Pancreas (tissue), 10 donors: ENCODE data around the gene TBC1D7. TPM values are rescaled to one million over a fixed set of nuclear protein-coding genes. Genes with fewer than 3 reads are reported as not detected.

Source experiments
- ATAC-seq, 4 donors: fragments of 200-7000 bp; cut with Tn5 transposase; one replicate each; pipeline versions ENCODE4 v1.8.0 to v1.9.1; 2020; ENCODE audit warnings: mild to moderate bottlenecking in 4 of 4, moderate library complexity in 4 of 4
- DNase-seq, 6 donors: peaks; one replicate each; pipeline ENCODE4 v3.0.0-alpha.2; 2020
- FAIRE-seq: peaks from 2 replicates; lab custom pipeline; 2012; peaks lifted over from hg19 to GRCh38; lab: Jason Lieb, UNC
- H3K27ac ChIP-seq, 4 donors: fragments of 200-600 bp; sonication (generic); 1 replicate in 3 of 4; 2 replicates in 1 of 4; pipeline versions ENCODE4 v1.5.0 to v1.8.0; 2020
- H3K27me3 ChIP-seq, 4 donors: fragments of 200-600 bp; one replicate each; pipeline ENCODE4 v1.8.0; 2021
- H3K36me3 ChIP-seq, 3 donors: fragments of 200-600 bp; sonication (generic) in 1 of 3; one replicate each; pipeline versions ENCODE4 v1.5.0 to v1.8.0; 2020 to 2021
- H3K4me1 ChIP-seq, 3 donors: fragments of 200-600 bp; one replicate each; pipeline ENCODE4 v1.8.0; 2021
- H3K4me3 ChIP-seq, 4 donors: fragments of 200-600 bp; sonication (generic) in 2 of 4; one replicate each; pipeline versions ENCODE4 v1.5.0 to v1.8.0; 2020 to 2021
- H3K9me3 ChIP-seq, 4 donors: fragments of 200-600 bp; one replicate each; pipeline ENCODE4 v1.8.0; 2021
- CTCF ChIP-seq, 4 donors: fragments of 200-600 bp; sonication (generic) in 3 of 4; IDR thresholded peaks; one replicate each; pipeline versions ENCODE4 v1.5.0 to v1.8.0; 2021; ENCODE audit warnings: antibody characterized with exemption in 4 of 4
- WGBS, 2 donors: extraction: QIAGEN DNeasy Blood & Tissue Kit; methylation state at CpG; one replicate each; pipeline ENCODE4 v1.1.7; 2013; 5-methylcytosine and 5-hydroxymethylcytosine counted together
- intact Hi-C, 3 donors: fragments of 100-400 bp; cut with DNase I; formaldehyde crosslinking; loops; one replicate each; pipeline versions ENCODE4 v1.11.1 to v1.14.2; 2022
- polyA plus RNA-seq, 2 donors: library from polyadenylated mRNA; stranded (reverse); fragments of 200-250 nt; gene quantifications; one replicate each; pipeline ENCODE4 v1.2.3, GENCODE V29; 2013
- total RNA-seq, 6 donors: library from RNA; stranded (reverse); fragmentation: NEBNext Ultra II Directional in 4 of 6; extraction: Animal tissue kit (Norgen Biotek cat#: 25700) in 4 of 6; gene quantifications; one replicate each; pipeline versions ENCODE4 v1.2.1 to v1.2.4, GENCODE V29; 2021 to 2023
- donor health status: healthy with polysubstance abuse.
- donor health status: DM: no; HTN: no; CAD: no; lungs with moderate emphysema.
- donor health status: DM: no; HTN: no; CAD: no.
- donor health status: control.
- donor health status: control.
- donor health status: Bipolar disorder and iron deficiency.
- donor health status: DM: yes; HTN: yes; CAD: no.
- donor health status: DM: no; HTN: no; CAD: no.
- donor health status: DM: no; HTN: no; CAD: no.
- donor health status: DM: yes; HTN: yes; CAD: no.

The TBC1D7 gene
- total and polyA plus RNA-seq, 8 donors, result 3.3 to 8.4 (median 6.7) TPM

GRCh38 chr6:13300643-13301590, 27.4 kb downstream of the TBC1D7 start:
- no peaks in the 10 kb centered on the region for H3K9me3 ChIP-seq

GRCh38 chr6:13299918-13300317, 28.4 kb downstream of the TBC1D7 start:
- no peak for ATAC-seq
- no peak for TF ChIP-seq CTCF (IDR thresholded peaks at IDR 0.05)
- Histone ChIP-seq H3K9me3 (no peaks in the 10 kb centered on the region), H3K4me1 (no peaks in the 10 kb centered on the region), H3K27ac (no peak overlapping the region), H3K36me3 (peaks cover 0 to 10% (median 3%) of the 10 kb centered on the region in 3 donors), H3K27me3 (no peaks in the 10 kb centered on the region), H3K4me3 (no peak overlapping the region)
- WGBS, 2 donors, result 85 to 89% methylated on average over 6 of the region's 6 CpGs
- no peak for DNase-seq
- intact Hi-C loops, result no loop called here
- no peak for FAIRE-seq

More at GRCh38 chr6:13300643-13301590, 27.4 kb downstream of the TBC1D7 start:
- H3K4me1 ChIP-seq, result no peaks in the 10 kb centered on the region
- no peak overlapping the region for H3K4me3 ChIP-seq
- TF ChIP-seq CTCF (IDR thresholded peaks at IDR 0.05), result no peak
- FAIRE-seq, result no peak
- no peak overlapping the region for H3K27ac ChIP-seq
- no peaks in the 10 kb centered on the region for H3K27me3 ChIP-seq
- ATAC-seq, result no peak
- intact Hi-C loops, result no loop called here
- 79 to 88% methylated on average over 9 of the region's 9 CpGs for WGBS, 2 donors
- H3K36me3 ChIP-seq, result peaks cover 0 to 20% (median 3%) of the 10 kb centered on the region in 3 donors
- DNase-seq, result no peak

GRCh38 chr6:13299403-13299821, 28.9 kb downstream of the TBC1D7 start:
- ATAC-seq (no peak), DNase-seq (no peak), FAIRE-seq (no peak)
- Histone ChIP-seq H3K27me3 (no peaks in the 10 kb centered on the region), H3K4me1 (no peaks in the 10 kb centered on the region), H3K27ac (no peak overlapping the region), H3K9me3 (no peaks in the 10 kb centered on the region), H3K36me3 (peaks cover 0 to 10% (median 3%) of the 10 kb centered on the region in 3 donors), H3K4me3 (no peak overlapping the region)
- WGBS, 2 donors, result 92 to 96% methylated on average over 11 of the region's 11 CpGs
- TF ChIP-seq CTCF (IDR thresholded peaks at IDR 0.05), result no peak
- intact Hi-C loops, result no loop called here

GRCh38 chr6:13298446-13298845, 29.9 kb downstream of the TBC1D7 start:
- Histone ChIP-seq H3K27me3 (no peaks in the 10 kb centered on the region), H3K27ac (no peak overlapping the region), H3K4me1 (no peaks in the 10 kb centered on the region), H3K36me3 (peaks cover 0 to 11% (median 3%) of the 10 kb centered on the region in 3 donors), H3K9me3 (no peaks in the 10 kb centered on the region), H3K4me3 (no peak overlapping the region)
- intact Hi-C loops, result no loop called here
- DNase-seq (no peak), ATAC-seq (no peak), FAIRE-seq (no peak)
- TF ChIP-seq CTCF (IDR thresholded peaks at IDR 0.05), result no peak
- 84 to 89% methylated on average over 3 of the region's 3 CpGs for WGBS, 2 donors

- TF ChIP-seq CTCF (IDR thresholded peaks at IDR 0.05), result no peak
- no peak for DNase-seq
- ATAC-seq, result no peak
- 94% methylated on average over 5 of the region's 5 CpGs for WGBS, 2 donors
- no peaks in the 10 kb centered on the region for H3K4me1 ChIP-seq
- intact Hi-C loops, result no loop called here
- FAIRE-seq, result no peak
- H3K4me3 ChIP-seq, result no peak overlapping the region
- H3K36me3 ChIP-seq, result peaks cover 0 to 11% (median 3%) of the 10 kb centered on the region in 3 donors
- no peaks in the 10 kb centered on the region for H3K27me3 ChIP-seq
- H3K9me3 ChIP-seq, result no peaks in the 10 kb centered on the region
- no peak overlapping the region for H3K27ac ChIP-seq
Observed at GRCh38 chr6:13297391-13297790, 30.9 kb downstream of the TBC1D7 start.
